GM19239 (cell line): ENCODE measurements around the gene PKNOX2.

ENCODE experiments used
- DNase-seq: peaks from one replicate; pipeline ENCODE4 v3.0.0; 2011; ENCODE audit warnings: low spot score; ENCODE audit not compliant: insufficient read length
- FAIRE-seq: peaks from 2 replicates; lab custom pipeline; 2011; peaks lifted over from hg19 to GRCh38; lab: Jason Lieb, UNC

Gene PKNOX2, protein sequence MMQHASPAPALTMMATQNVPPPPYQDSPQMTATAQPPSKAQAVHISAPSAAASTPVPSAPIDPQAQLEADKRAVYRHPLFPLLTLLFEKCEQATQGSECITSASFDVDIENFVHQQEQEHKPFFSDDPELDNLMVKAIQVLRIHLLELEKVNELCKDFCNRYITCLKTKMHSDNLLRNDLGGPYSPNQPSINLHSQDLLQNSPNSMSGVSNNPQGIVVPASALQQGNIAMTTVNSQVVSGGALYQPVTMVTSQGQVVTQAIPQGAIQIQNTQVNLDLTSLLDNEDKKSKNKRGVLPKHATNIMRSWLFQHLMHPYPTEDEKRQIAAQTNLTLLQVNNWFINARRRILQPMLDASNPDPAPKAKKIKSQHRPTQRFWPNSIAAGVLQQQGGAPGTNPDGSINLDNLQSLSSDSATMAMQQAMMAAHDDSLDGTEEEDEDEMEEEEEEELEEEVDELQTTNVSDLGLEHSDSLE

DNA sequence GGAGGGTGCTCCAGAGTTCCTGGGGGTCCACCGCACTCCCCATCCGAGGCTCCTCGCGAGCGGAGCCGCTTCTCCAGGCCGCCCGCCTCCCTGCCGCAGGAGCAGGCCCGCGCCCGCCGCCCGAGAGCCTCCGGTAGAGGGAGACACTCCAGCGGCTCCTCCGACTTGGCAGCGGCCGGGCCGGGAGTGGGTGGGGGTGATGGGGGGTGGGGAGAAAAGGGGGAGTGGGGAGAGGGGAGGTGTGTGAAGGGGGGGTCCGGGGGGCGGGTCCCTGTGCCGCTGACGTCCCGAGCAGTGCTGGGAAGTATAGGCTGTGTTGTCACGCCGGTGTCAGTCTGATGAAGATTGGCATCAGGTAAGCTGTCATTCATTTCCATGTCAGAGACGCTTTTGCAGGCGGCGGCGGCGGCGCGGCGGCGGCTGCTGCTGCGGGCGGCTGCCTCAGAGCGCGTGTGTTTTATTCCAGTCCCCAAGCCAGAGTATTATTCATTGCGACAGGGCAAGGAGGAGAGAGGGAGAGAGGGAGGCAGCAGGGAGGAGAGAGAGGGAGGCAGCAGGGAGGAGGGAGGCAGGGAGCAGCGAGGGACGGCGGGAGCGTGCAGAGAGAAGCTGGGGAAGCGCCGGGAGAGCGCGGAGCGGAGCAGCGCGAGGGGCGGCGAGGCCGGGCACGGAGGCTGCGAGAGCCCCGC lies at the start of gene PKNOX2:
Gene PKNOX2 (plus strand): TSS at position 330 of the 689 bp plus-strand sequence. CDS start 186,555 bp downstream, outside the sequence.
- DNase-seq (peak; percentile 60), FAIRE-seq (no peak)

GRCh38 chr11:125117429-125117828 lies 47.1 kb upstream of the PKNOX2 start:
- no peak for FAIRE-seq
- DNase-seq = no peak

- DNase-seq = no peak
- no peak for FAIRE-seq
These were observed 41.2 kb upstream of the PKNOX2 start for GRCh38 chr11:125123194-125123946.

- DNase-seq (peak; percentile 20), FAIRE-seq (peak; percentile 82)
These were observed 40.5 kb upstream of the PKNOX2 start for GRCh38 chr11:125123947-125124617.

- FAIRE-seq = no peak
These were observed 39.9 kb upstream of the PKNOX2 start for GRCh38 chr11:125124618-125124992.

GRCh38 chr11:125128450-125128849 lies 36.1 kb upstream of the PKNOX2 start:
- DNase-seq (no peak), FAIRE-seq (no peak)

More at GRCh38 chr11:125124618-125124992, 39.9 kb upstream of the PKNOX2 start:
- no peak for DNase-seq

DNA sequence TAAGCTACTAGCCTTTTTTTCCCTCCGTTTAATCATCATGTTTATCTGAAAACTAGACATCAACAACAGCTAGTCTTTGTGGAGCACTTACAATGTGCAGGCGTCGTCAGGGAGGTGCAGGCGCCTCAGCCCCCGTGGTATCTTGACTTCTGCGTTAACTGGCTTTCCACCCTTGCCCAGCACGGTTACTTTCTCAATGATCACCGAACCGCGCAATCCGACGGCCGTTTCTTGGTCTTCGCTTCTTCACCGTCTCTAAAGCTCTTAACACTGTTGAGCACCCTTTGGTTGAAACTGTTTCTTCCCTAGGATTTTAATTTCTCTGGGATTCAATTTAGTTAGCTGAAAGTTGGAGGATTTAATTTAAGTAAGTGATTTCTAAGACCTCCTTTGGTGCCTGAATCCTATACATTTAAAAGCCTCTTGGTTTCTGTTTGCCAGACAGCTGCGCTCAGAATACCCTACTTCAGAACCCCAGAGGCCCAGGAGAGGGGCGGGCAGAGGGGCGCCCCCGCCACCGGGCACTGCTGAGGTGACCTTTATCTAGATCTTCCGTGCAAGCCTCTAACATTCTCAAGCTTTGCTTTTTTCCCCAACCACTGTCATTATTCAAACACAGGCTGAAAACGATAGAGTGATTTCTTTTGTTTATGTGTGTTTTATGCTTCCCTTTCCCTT lies 35.1 kb upstream of the PKNOX2 start:
- FAIRE-seq (no peak), DNase-seq (no peak)

DNA sequence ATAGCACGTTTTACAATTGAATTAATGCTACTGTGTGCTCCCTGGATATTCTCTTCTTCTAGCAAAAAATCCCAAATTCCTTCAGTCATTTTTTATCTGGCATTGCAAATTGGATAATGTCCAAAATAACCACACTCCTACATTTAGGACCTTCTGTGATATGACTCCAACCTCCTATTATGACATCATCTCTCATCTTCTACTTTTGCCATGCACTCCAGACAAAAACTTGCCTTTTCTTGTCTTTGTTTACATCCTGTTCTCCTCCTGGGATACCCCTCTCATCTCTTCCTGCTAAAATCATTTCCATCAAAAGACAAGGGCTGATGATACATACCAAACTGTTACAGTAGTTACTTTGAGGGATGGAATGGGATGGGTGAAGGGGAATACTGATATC lies 32.5 kb upstream of the PKNOX2 start:
- FAIRE-seq = no peak
- no peak for DNase-seq

- no peak for DNase-seq
- FAIRE-seq = no peak
These were observed 32.0 kb upstream of the PKNOX2 start for GRCh38 chr11:125132596-125132995.

GRCh38 chr11:125136001-125136400 lies 28.6 kb upstream of the PKNOX2 start:
- DNase-seq = no peak
- no peak for FAIRE-seq

DNA sequence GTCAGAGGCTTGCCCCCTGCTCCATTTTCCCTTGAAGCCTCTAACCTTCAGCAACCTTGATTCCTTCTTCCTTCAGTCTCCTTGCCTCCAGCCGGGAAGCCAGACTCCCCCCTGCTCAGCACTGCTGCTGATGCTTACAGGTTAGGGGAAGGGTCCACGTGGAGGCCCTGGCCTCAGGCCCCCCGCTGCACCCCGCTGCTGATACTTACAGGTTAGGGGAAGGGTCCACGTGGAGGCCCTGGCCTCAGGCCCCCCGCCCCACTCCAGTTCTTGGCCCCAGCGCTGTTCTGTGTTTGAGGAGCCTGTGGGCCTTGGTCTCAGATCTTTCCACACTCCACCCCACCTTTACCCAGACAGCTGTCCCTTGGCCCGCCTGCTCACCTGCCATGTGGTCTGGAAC lies 25.6 kb upstream of the PKNOX2 start:
- FAIRE-seq (no peak), DNase-seq (no peak)

GRCh38 chr11:125139778-125140177 lies 24.8 kb upstream of the PKNOX2 start:
- no peak for DNase-seq
- FAIRE-seq = no peak

DNA sequence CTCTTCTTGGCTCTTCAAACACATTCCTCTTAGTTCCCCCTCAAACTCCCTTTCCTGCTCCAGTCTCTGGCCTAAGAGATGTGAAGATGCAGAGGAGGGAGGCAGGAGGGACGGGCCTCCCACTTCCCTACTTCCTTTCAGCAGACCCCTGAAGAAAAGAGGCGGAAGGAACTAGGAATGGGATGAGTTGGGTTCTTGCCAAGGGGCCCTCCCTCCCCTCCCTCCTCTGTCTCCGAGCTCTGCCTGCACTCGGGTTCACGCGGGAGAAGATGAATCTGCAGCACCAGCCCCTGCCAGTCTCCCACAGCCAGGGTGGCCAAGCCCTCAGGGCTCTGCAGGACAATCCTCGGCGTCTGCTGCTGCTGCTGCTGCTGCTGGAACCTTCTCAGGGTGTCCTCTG lies 24.3 kb upstream of the PKNOX2 start:
- FAIRE-seq (no peak), DNase-seq (no peak)

- DNase-seq (no peak), FAIRE-seq (no peak)
These were observed 23.4 kb upstream of the PKNOX2 start for GRCh38 chr11:125141178-125141577.

GRCh38 chr11:125141686-125142535 lies 22.6 kb upstream of the PKNOX2 start:
- peak; percentile 88 for FAIRE-seq
- DNase-seq = peak; percentile 41

DNA sequence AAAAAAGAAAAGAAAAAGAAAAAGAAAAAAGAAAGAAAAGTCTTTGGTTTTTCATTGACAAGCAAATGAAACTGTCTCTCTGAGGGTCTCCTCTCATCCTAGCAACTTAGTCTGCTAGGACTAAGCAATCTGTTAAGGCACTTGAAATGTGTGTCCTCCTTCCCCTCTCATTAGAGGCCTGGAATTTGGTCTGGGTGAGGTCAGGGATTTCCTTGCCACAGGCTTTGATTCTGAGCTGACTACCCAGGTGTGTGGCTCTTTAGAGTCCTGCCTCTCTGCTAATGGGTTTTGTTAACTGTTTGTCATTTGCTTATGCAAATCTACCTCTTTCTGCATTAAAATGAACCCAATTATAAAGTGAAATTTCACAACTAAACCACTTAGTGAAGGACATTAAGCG lies 18.3 kb upstream of the PKNOX2 start:
- DNase-seq (no peak), FAIRE-seq (no peak)

GRCh38 chr11:125147280-125147679 lies 17.3 kb upstream of the PKNOX2 start:
- DNase-seq (no peak), FAIRE-seq (no peak)

GRCh38 chr11:125148011-125148410 lies 16.5 kb upstream of the PKNOX2 start:
- FAIRE-seq = no peak
- no peak for DNase-seq

- DNase-seq = no peak
- FAIRE-seq = no peak
These were observed 15.8 kb upstream of the PKNOX2 start for GRCh38 chr11:125148743-125149142.
